ENCODE data around the gene MYO3B.

MYO3B gene

DNA sequence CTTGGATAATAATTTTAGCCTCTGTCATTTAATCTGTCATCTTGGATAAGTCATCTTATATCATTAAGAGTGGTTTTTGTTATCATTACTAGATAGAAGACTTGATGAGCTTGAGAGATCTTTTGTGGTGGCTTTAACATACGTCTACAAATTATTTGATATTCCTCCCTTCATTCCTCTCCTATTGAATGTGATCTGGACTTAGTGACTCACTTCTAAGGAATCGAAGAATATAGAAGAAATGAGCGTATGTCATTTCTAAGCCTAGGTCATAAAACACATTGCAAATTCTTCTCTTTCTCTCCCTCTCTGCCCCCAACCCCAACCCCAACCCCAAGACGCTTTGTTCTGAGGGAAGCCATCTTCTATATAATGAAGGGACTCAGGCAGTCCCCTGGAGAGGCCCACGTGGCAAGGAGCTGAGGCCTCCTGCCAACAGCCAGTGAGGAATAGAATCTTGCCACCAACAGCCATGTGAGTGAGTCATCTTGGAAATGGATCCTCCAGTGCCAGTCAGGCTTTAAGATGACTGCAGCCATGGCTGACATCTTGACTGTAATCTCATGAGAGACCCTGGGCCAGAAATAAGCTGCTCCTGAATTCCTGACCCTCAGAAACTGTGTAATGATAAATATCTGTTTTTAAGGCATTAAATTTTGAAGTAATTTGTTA is 315.6 kb downstream of the MYO3B start:
- DNase-seq (ENCODE audit: insufficient read length, low spot score) (no peak), FAIRE-seq (no peak)
- TF ChIP-seq POLR2A (IDR thresholded peaks at IDR 0.05; ENCODE audit: low read depth, low read length): no peak
- TF ChIP-seq POU2F2 (IDR thresholded peaks at IDR 0.05; ENCODE audit: low read depth, low read length): no peak
- no peak for TF ChIP-seq POLR2AphosphoS5 (IDR thresholded peaks at IDR 0.05; ENCODE audit: low read depth, low read length)
- TF ChIP-seq SPI1 (IDR thresholded peaks at IDR 0.05; ENCODE audit: low read depth, low read length): no peak
- no peak for TF ChIP-seq TAF1 (IDR thresholded peaks at IDR 0.05; ENCODE audit: low read depth, low read length)
- TF ChIP-seq PAX5 (IDR thresholded peaks at IDR 0.05; ENCODE audit: insufficient read depth, low read length, severe bottlenecking): no peak

DNA sequence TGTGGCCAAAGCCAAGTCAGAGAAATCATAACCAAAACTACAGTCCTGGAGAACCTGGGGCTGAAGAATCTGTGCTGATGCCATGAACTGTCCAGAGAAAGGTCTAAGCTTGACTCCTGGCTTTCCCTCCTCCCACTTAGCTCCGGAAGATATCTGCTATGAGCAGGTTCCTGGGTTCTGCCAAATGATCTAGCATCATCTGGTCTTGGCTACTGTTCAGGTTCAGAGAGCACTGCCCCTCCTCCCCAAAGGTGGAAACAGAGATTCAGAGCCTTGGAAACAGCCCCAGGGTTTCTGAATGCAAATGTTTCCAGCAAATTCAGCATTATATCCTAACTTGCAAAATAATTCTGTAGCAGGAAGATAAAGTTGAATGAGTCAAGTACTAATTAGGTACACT is 317.9 kb downstream of the MYO3B start:
- DNase-seq (ENCODE audit: insufficient read length, low spot score) (no peak), FAIRE-seq (no peak)
- TF ChIP-seq TAF1 (IDR thresholded peaks at IDR 0.05; ENCODE audit: low read depth, low read length) (no peak), POU2F2 (IDR thresholded peaks at IDR 0.05; ENCODE audit: low read depth, low read length) (no peak), POLR2A (IDR thresholded peaks at IDR 0.05; ENCODE audit: low read depth, low read length) (no peak), POLR2AphosphoS5 (IDR thresholded peaks at IDR 0.05; ENCODE audit: low read depth, low read length) (no peak), SPI1 (IDR thresholded peaks at IDR 0.05; ENCODE audit: low read depth, low read length) (no peak), PAX5 (IDR thresholded peaks at IDR 0.05; ENCODE audit: insufficient read depth, low read length, severe bottlenecking) (no peak)

DNA sequence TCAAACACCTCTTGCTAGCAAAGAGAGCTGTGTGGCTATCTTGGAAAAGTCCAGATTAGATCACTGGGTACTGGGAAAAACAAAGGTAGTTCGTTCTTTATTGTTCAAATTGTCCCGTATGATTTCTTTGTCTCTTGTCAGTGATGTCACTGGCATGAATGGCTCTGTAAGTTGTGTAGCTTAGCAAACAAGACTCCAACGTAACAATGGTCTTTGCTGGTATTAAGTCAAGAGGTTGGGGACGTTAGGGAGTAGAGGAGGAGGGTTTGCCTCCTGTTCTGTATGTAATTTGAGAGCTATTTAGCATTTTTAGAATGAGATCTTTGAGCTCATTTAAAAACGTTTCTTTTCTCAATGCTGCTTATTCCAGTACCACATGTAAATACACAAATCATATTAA is 320.7 kb downstream of the MYO3B start:
- no peak for TF ChIP-seq POU2F2 (IDR thresholded peaks at IDR 0.05; ENCODE audit: low read depth, low read length)
- TF ChIP-seq TAF1 (IDR thresholded peaks at IDR 0.05; ENCODE audit: low read depth, low read length): no peak
- TF ChIP-seq POLR2A (IDR thresholded peaks at IDR 0.05; ENCODE audit: low read depth, low read length): no peak
- no peak for TF ChIP-seq POLR2AphosphoS5 (IDR thresholded peaks at IDR 0.05; ENCODE audit: low read depth, low read length)
- no peak for TF ChIP-seq PAX5 (IDR thresholded peaks at IDR 0.05; ENCODE audit: insufficient read depth, low read length, severe bottlenecking)
- no peak for TF ChIP-seq SPI1 (IDR thresholded peaks at IDR 0.05; ENCODE audit: low read depth, low read length)
- FAIRE-seq: no peak
- DNase-seq (ENCODE audit: insufficient read length, low spot score): no peak

DNA sequence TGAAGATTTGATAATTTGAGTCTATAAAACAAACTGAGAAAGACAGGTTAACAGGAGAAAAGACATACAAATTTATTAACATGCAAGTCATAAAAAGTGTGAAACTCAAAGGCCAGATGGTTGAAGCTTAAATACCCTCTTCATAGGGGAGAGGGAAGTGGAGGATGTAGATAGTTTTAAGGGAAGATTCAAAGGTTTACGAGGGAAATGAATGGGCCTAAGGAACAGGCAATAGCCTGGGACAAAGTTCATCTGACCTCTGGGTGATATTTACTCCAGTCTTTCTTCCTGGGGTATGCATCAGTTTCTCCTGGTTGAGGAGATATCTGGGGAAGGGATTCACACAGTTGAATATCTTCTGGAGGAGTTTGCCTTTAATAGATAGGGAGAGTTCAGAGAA is 322.2 kb downstream of the MYO3B start:
- TF ChIP-seq POU2F2 (IDR thresholded peaks at IDR 0.05; ENCODE audit: low read depth, low read length): no peak
- no peak for TF ChIP-seq PAX5 (IDR thresholded peaks at IDR 0.05; ENCODE audit: insufficient read depth, low read length, severe bottlenecking)
- no peak for TF ChIP-seq POLR2AphosphoS5 (IDR thresholded peaks at IDR 0.05; ENCODE audit: low read depth, low read length)
- no peak for TF ChIP-seq SPI1 (IDR thresholded peaks at IDR 0.05; ENCODE audit: low read depth, low read length)
- DNase-seq (ENCODE audit: insufficient read length, low spot score) (no peak), FAIRE-seq (no peak)

DNA sequence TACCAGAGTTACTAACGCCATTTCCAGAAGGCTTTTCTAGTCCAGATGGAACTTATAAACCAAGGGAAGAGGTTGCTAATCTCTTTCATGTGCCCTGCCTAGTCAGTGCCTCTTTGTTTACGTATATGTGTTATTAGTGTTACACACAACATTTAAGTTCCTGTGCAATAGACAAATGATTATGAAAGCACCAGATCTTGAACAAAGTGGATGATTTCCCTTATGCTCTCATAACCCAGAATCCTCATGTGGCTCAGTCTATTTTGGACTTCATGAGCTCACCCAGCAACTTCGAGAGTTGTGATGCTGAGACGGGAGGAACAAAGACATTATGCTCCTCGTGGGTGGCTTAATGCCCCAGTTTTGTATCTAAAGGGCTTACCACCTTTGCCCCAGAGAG is 322.8 kb downstream of the MYO3B start:
- TF ChIP-seq POLR2AphosphoS5 (IDR thresholded peaks at IDR 0.05; ENCODE audit: low read depth, low read length): no peak
- no peak for TF ChIP-seq TAF1 (IDR thresholded peaks at IDR 0.05; ENCODE audit: low read depth, low read length)
- no peak for TF ChIP-seq SPI1 (IDR thresholded peaks at IDR 0.05; ENCODE audit: low read depth, low read length)
- FAIRE-seq (no peak), DNase-seq (ENCODE audit: insufficient read length, low spot score) (no peak)

DNA sequence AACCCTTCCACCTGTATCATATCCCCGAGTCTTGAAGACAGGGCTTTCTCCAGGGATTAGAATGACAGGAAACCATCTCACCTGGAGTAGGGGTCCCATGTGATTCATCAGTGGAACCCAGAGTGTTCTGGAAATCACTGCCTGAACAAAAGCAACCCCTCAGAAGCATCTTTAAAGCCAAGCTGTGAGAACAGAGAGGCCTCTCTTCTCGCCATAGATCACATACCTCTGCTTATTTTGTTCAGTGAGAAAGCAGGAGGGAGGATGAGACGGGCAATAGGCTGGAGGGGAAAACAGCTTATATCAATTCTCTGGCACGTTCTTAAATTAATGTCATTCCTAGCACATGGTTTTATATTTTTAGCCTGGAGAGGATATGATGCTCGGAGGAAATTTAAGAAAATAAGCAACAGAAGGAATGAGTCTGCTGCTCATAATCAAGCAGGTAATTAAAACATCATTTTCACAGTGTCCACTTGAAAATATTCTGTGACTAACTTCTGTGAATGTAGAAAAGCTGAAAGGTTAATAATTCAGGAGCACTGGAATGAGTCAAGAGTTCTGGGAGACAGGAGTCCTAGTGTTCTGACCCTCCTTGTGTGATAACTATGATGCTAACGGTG is 323.6 kb downstream of the MYO3B start:
- no peak for FAIRE-seq
- TF ChIP-seq SPI1 (IDR thresholded peaks at IDR 0.05; ENCODE audit: low read depth, low read length) (no peak), PAX5 (IDR thresholded peaks at IDR 0.05; ENCODE audit: insufficient read depth, low read length, severe bottlenecking) (no peak), POU2F2 (IDR thresholded peaks at IDR 0.05; ENCODE audit: low read depth, low read length) (no peak), TAF1 (IDR thresholded peaks at IDR 0.05; ENCODE audit: low read depth, low read length) (no peak), POLR2A (IDR thresholded peaks at IDR 0.05; ENCODE audit: low read depth, low read length) (no peak), POLR2AphosphoS5 (IDR thresholded peaks at IDR 0.05; ENCODE audit: low read depth, low read length) (no peak)
- DNase-seq (ENCODE audit: insufficient read length, low spot score): no peak

DNA sequence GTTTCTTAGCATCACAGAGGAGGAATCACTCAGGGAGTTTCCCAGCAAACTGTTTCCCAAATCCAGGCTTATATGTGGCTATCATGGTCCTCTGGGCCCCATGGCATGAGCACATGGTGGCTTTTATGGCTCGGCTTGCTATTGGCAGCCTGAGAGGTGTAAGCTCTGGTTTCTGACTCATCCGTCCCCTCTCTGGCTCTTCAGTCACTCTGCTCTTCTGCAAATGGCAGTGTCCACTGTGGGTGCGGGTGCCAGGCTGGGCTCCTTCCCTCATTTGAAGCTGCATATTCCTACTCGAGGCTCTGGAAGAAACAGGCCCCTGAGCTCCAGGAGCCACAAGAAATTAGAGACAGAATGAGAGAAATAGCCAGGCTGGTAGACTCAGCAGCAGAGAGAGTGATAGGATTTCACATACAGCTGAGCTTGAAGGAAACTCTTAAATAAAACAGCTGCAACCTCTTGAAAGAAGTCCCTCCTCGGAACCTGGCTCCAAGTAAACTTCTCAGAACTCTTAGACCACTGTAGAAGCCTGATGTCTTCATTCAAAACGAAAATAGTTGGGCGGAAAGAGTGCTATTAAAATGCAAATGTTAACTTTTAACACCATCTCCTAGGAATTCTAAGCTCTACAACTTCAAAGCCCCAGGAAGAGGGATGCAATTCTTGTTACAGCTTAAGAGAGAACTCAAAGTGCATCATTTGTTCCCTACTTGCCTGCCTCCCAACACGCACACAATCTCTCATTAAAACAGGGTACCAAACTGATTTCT is 324.6 kb downstream of the MYO3B start:
- TF ChIP-seq POU2F2 (IDR thresholded peaks at IDR 0.05; ENCODE audit: low read depth, low read length) (no peak), TAF1 (IDR thresholded peaks at IDR 0.05; ENCODE audit: low read depth, low read length) (no peak), POLR2A (IDR thresholded peaks at IDR 0.05; ENCODE audit: low read depth, low read length) (no peak), SPI1 (IDR thresholded peaks at IDR 0.05; ENCODE audit: low read depth, low read length) (no peak)

DNA sequence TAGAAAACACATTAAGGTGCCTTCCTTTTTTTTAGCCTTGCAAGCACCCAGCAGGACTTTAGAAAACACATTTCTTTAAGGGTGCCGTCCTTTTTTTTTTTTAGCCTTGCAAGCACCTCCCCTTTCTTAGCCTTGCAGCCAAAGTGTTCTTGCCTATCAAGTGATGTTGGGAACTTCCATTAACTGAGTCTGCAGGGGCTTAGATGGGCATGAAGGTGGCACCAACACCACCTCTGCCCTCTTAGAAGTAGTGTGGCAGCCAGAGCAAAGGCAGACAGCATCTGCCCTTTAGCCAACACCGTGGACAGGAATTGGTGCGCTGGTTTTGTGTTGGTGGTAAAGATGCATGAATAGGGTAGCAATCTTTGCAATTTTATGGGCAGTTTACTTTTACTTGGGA is 325.6 kb downstream of the MYO3B start:
- no peak for TF ChIP-seq SPI1 (IDR thresholded peaks at IDR 0.05; ENCODE audit: low read depth, low read length)
- TF ChIP-seq POLR2AphosphoS5 (IDR thresholded peaks at IDR 0.05; ENCODE audit: low read depth, low read length): no peak
- TF ChIP-seq TAF1 (IDR thresholded peaks at IDR 0.05; ENCODE audit: low read depth, low read length): no peak
- no peak for TF ChIP-seq PAX5 (IDR thresholded peaks at IDR 0.05; ENCODE audit: insufficient read depth, low read length, severe bottlenecking)
- TF ChIP-seq POLR2A (IDR thresholded peaks at IDR 0.05; ENCODE audit: low read depth, low read length): no peak
- TF ChIP-seq POU2F2 (IDR thresholded peaks at IDR 0.05; ENCODE audit: low read depth, low read length): no peak
- FAIRE-seq: no peak
- DNase-seq (ENCODE audit: insufficient read length, low spot score): no peak

More for the DNA sequence above, 324.6 kb downstream of the MYO3B start:
- DNase-seq (ENCODE audit: insufficient read length, low spot score) (no peak), FAIRE-seq (no peak)

DNA sequence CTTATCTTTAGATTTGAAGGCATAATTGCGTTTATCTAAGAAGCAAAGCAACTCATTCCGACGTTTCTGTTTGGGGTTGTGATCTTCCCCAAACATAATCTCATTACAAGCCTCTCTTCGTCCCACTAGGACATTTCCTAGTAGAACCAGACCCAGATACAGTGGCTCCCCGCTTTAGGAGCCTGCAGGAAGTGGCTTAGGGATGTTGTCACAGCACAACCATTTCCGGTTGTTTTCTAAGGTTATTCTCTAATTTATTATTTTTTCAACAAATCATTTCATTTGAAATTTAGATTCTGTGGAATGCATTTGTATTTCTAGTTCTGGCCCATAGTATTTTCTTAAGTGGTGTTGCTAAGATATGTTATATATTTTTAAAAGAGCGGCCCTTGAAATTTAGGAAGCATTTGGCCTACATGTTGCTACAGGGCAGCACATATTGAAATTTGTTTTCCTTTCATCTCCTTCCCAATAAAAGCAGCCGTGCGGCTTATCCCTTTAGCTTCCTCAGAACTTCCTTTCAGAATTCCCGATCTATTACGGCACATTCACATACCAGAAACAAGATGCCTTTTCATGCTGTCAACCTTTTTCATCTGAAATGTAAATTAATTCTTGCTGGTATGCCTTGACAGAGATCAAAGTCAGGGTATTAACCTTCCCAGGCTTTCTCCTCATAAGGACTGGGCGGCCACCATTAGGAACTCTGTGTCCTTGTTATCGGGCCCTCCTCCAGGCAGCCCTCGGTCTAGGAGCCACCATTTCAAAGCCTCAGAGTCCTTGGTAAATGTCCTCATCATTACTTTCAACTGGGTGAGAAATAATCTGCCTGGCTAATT is 326.2 kb downstream of the MYO3B start:
- DNase-seq (ENCODE audit: insufficient read length, low spot score) (no peak), FAIRE-seq (no peak)
- no peak for TF ChIP-seq POLR2A (IDR thresholded peaks at IDR 0.05; ENCODE audit: low read depth, low read length)
- TF ChIP-seq SPI1 (IDR thresholded peaks at IDR 0.05; ENCODE audit: low read depth, low read length): no peak
- TF ChIP-seq POLR2AphosphoS5 (IDR thresholded peaks at IDR 0.05; ENCODE audit: low read depth, low read length): no peak
- TF ChIP-seq PAX5 (IDR thresholded peaks at IDR 0.05; ENCODE audit: insufficient read depth, low read length, severe bottlenecking): no peak
- TF ChIP-seq POU2F2 (IDR thresholded peaks at IDR 0.05; ENCODE audit: low read depth, low read length): no peak
- no peak for TF ChIP-seq TAF1 (IDR thresholded peaks at IDR 0.05; ENCODE audit: low read depth, low read length)

Data from GM12891 (cell line).